22Rv1 (cell line): ENCODE results near the gene CC2D2A.

Source experiments
- CTCF ChIP-seq: fragments of 450-650 bp; IDR thresholded peaks from 2 replicates; pipeline ENCODE4 v1.5.1; 2017; ENCODE audit warnings: mild to moderate bottlenecking
- ZFX ChIP-seq: fragments of 450-650 bp; IDR thresholded peaks from 2 replicates; pipeline ENCODE4 v1.6.1; 2017; ENCODE audit warnings: antibody characterized with exemption, borderline replicate concordance

GRCh38 chr4:15506464-15506863 lies 36.8 kb downstream of the CC2D2A start:
- TF ChIP-seq CTCF (no peak), ZFX (no peak)
